HG03575 (cell line): ENCODE data around the gene NCMAP.

Experiments used
- ATAC-seq: cut with Tn5 transposase; IDR thresholded peaks from one replicate; pipeline ENCODE4 v1.9.1; 2021; ENCODE audit not compliant: unreplicated experiment, insufficient number of reproducible peaks, low FRiP score; ENCODE audit errors: extremely low read depth

Gene NCMAP

GRCh38 chr1:24566236-24566867 is 10.5 kb downstream of the NCMAP start:
- ATAC-seq, result no peak

GRCh38 chr1:24567792-24568388 is 12.0 kb downstream of the NCMAP start:
- no peak for ATAC-seq

- ATAC-seq, result no peak
These were observed 12.6 kb downstream of the NCMAP start for GRCh38 chr1:24568475-24568874.

- ATAC-seq, result no peak
These were observed 14.6 kb downstream of the NCMAP start for GRCh38 chr1:24570265-24571125.

- ATAC-seq, result no peak
These were observed 16.4 kb downstream of the NCMAP start for GRCh38 chr1:24572301-24572700.

- ATAC-seq, result no peak
These were observed 20.2 kb downstream of the NCMAP start for GRCh38 chr1:24575905-24576587.

- ATAC-seq, result no peak
These were observed 23.0 kb downstream of the NCMAP start for GRCh38 chr1:24578846-24579245.

- ATAC-seq, result no peak
These were observed 24.9 kb downstream of the NCMAP start for GRCh38 chr1:24580756-24581155.

GRCh38 chr1:24584171-24584647 is 28.3 kb downstream of the NCMAP start:
- ATAC-seq, result no peak

- ATAC-seq, result no peak
These were observed 30.2 kb downstream of the NCMAP start for GRCh38 chr1:24586119-24586518.

- ATAC-seq, result no peak
These were observed 31.3 kb downstream of the NCMAP start for GRCh38 chr1:24586970-24587820.

- ATAC-seq, result no peak
These were observed 32.7 kb downstream of the NCMAP start for GRCh38 chr1:24588573-24588972.

- ATAC-seq, result no peak
These were observed 33.3 kb downstream of the NCMAP start for GRCh38 chr1:24589200-24589599.

GRCh38 chr1:24591781-24592180 is 35.9 kb downstream of the NCMAP start:
- no peak for ATAC-seq

- ATAC-seq, result no peak
These were observed 38.4 kb downstream of the NCMAP start for GRCh38 chr1:24594328-24594598.

GRCh38 chr1:24596401-24596880 is 40.6 kb downstream of the NCMAP start:
- no peak for ATAC-seq

GRCh38 chr1:24599265-24599664 is 43.4 kb downstream of the NCMAP start:
- ATAC-seq, result no peak

- ATAC-seq, result no peak
These were observed 44.7 kb downstream of the NCMAP start for GRCh38 chr1:24600551-24600950.
